ENCODE data around the gene ALKBH3. TPM values are rescaled to one million over a fixed set of nuclear protein-coding genes. Genes with fewer than 3 reads are reported as not detected.

ALKBH3 gene
- total RNA-seq, 1 donor from 2014 or later: 40.5 TPM

GRCh38 chr11:43914466-43914865 is 33.8 kb downstream of the ALKBH3 start:
- no peak overlapping the region for H3K27ac Mint-ChIP-seq
- H3K36me3 Mint-ChIP-seq (ENCODE audit: low read depth): peaks cover 78% of the 10 kb centered on the region
- intact Hi-C loops (cut with micrococcal nuclease): no loop called here
- ChIA-PET POLR2A (no interaction called here), CTCF (no interaction called here)
- no peak overlapping the region for H3K4me3 Mint-ChIP-seq
- no peaks in the 10 kb centered on the region for H3K9me3 Mint-ChIP-seq
- DNase-seq: no peak
- TF ChIP-seq, protein P1, sequence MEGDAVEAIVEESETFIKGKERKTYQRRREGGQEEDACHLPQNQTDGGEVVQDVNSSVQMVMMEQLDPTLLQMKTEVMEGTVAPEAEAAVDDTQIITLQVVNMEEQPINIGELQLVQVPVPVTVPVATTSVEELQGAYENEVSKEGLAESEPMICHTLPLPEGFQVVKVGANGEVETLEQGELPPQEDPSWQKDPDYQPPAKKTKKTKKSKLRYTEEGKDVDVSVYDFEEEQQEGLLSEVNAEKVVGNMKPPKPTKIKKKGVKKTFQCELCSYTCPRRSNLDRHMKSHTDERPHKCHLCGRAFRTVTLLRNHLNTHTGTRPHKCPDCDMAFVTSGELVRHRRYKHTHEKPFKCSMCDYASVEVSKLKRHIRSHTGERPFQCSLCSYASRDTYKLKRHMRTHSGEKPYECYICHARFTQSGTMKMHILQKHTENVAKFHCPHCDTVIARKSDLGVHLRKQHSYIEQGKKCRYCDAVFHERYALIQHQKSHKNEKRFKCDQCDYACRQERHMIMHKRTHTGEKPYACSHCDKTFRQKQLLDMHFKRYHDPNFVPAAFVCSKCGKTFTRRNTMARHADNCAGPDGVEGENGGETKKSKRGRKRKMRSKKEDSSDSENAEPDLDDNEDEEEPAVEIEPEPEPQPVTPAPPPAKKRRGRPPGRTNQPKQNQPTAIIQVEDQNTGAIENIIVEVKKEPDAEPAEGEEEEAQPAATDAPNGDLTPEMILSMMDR (IDR thresholded peaks at IDR 0.05): no peak
- ATAC-seq (ENCODE audit: low read depth): no peak
- H3K27me3 Mint-ChIP-seq: no peaks in the 10 kb centered on the region
- H3K4me1 Mint-ChIP-seq: no peaks in the 10 kb centered on the region

DNA sequence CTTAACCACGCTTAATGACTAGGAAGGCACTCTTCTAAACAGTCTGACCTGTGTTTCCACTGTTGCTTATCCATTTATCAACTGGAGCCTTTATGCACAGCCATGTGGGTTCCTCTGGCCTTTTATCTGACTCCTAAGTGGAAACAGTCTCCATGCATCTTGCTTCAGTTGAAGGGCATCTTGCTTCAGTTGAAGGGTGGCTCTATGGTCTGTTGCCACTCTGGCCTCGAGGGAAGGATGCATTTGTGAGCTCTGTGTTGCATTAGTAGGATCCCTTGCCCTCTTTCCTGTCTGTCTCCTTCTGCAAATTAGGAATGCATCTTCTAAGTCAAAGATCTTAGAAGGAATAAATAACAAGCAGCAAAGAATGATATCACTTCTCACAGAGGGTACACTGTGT is 36.0 kb downstream of the ALKBH3 start:
- DNase-seq: no peak

GRCh38 chr11:43917851-43918250 is 37.2 kb downstream of the ALKBH3 start:
- DNase-seq (no peak), ATAC-seq (ENCODE audit: low read depth) (no peak)
- TF ChIP-seq, protein P1 (IDR thresholded peaks at IDR 0.05): no peak
- no peak overlapping the region for H3K4me3 Mint-ChIP-seq
- no peaks in the 10 kb centered on the region for H3K4me1 Mint-ChIP-seq
- H3K27me3 Mint-ChIP-seq: no peaks in the 10 kb centered on the region
- no peaks in the 10 kb centered on the region for H3K9me3 Mint-ChIP-seq
- H3K36me3 Mint-ChIP-seq (ENCODE audit: low read depth): peaks cover 75% of the 10 kb centered on the region
- no peak overlapping the region for H3K27ac Mint-ChIP-seq
- intact Hi-C loops (cut with micrococcal nuclease): no loop called here
- ChIA-PET POLR2A (no interaction called here), CTCF (no interaction called here)

More for the DNA sequence above, 36.0 kb downstream of the ALKBH3 start:
- no peak overlapping the region for H3K4me3 Mint-ChIP-seq
- H3K36me3 Mint-ChIP-seq (ENCODE audit: low read depth): peaks cover 77% of the 10 kb centered on the region
- H3K4me1 Mint-ChIP-seq: no peaks in the 10 kb centered on the region
- no peaks in the 10 kb centered on the region for H3K27me3 Mint-ChIP-seq
- ChIA-PET CTCF (no interaction called here), POLR2A (no interaction called here)
- intact Hi-C loops (cut with micrococcal nuclease): no loop called here
- H3K9me3 Mint-ChIP-seq: no peaks in the 10 kb centered on the region
- TF ChIP-seq, protein P1 (IDR thresholded peaks at IDR 0.05): no peak
- H3K27ac Mint-ChIP-seq: no peak overlapping the region
- ATAC-seq (ENCODE audit: low read depth): no peak

DNA sequence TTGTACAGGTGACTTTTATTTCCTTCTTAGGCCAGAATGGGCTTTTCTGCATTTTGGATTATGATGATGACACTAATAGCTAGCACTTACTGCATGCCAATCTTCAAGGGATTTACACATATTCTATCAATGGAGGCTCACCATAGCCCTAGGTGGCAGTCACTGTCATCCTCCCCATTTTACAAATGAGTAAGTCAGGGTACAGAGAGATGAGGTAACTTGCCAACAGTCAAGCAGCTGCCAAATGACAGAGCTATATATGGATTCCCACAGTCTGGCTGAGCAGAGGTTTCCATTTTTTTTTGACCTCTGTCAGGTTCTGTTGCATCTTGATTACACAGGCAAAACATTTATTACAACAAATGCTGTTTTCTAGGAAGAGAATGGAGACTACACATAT is 38.0 kb downstream of the ALKBH3 start:
- ATAC-seq (ENCODE audit: low read depth) (no peak), DNase-seq (no peak)
- ChIA-PET CTCF (no interaction called here), POLR2A (no interaction called here)
- Mint-ChIP-seq H3K4me1 (no peaks in the 10 kb centered on the region), H3K4me3 (no peak overlapping the region), H3K27ac (no peak overlapping the region), H3K36me3 (ENCODE audit: low read depth) (peaks cover 69% of the 10 kb centered on the region), H3K9me3 (no peaks in the 10 kb centered on the region), H3K27me3 (no peaks in the 10 kb centered on the region)
- intact Hi-C loops (cut with micrococcal nuclease): no loop called here
- TF ChIP-seq, protein P1 (IDR thresholded peaks at IDR 0.05): no peak

DNA sequence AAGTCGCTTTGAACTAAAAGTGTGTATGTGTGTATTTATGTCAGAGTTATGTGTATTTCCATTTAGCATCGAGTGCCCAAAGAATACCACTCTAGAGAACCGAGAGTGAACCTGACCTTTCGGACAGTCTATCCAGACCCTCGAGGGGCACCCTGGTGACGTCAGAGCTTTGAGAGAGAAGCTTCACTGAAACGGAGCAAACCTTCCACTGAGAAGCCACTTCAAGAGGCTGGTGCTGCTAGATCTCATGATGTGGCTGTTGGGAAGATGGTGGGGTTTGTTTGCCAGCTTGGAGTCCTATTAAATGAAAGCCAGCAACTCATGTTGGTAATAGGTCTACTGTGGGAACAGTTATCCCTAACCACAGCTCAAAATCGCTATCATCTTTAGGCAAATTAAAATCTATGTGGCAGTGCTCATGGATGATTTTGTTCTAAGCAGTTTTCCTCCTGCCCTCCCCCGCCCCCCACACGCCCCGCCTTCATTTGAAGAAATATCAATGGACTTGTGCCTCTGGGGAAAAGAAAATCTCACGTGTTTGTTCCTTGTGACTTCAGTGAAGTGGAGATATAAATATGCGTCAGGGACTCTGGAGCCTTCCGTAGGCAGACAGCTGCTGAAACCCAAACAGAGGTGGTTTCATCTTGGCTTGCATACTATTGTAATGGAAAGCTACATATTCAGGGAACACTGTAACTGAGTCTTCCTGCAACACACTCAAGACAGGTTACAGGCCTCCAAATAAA is 39.4 kb downstream of the ALKBH3 start:
- TF ChIP-seq, protein P1 (IDR thresholded peaks at IDR 0.05): no peak
- no peak overlapping the region for H3K4me3 Mint-ChIP-seq
- ATAC-seq (ENCODE audit: low read depth) (no peak), DNase-seq (no peak)
- no peak overlapping the region for H3K27ac Mint-ChIP-seq
- intact Hi-C loops (cut with micrococcal nuclease): no loop called here
- POLR2A ChIA-PET: no interaction called here
- no peaks in the 10 kb centered on the region for H3K4me1 Mint-ChIP-seq
- peaks cover 60% of the 10 kb centered on the region for H3K36me3 Mint-ChIP-seq (ENCODE audit: low read depth)
- H3K9me3 Mint-ChIP-seq: no peaks in the 10 kb centered on the region
- CTCF ChIA-PET: no interaction called here
- H3K27me3 Mint-ChIP-seq: no peaks in the 10 kb centered on the region

Data from activated B cell treated with CpG ODN at 0.5 μM for 24 hours (primary cell).